Fibroblast of skin of abdomen (primary cell): ENCODE results near the gene B4GALT3.

ENCODE experiments used
- DNase-seq: peaks from one replicate; pipeline ENCODE4 v3.0.0-alpha.2; 2013

The B4GALT3 gene

GRCh38 chr1:161122967-161123366 lies 54.3 kb downstream of the B4GALT3 start:
- no peak for DNase-seq

GRCh38 chr1:161121834-161122233 lies 55.5 kb downstream of the B4GALT3 start:
- DNase-seq = no peak
